ENCODE results near the gene ZNF662. TPM values are rescaled to one million over a fixed set of nuclear protein-coding genes. Genes with fewer than 3 reads are reported as not detected.

The ZNF662 gene
- total RNA-seq, 1 experiment from 2014 or later: 13.4 TPM

DNA sequence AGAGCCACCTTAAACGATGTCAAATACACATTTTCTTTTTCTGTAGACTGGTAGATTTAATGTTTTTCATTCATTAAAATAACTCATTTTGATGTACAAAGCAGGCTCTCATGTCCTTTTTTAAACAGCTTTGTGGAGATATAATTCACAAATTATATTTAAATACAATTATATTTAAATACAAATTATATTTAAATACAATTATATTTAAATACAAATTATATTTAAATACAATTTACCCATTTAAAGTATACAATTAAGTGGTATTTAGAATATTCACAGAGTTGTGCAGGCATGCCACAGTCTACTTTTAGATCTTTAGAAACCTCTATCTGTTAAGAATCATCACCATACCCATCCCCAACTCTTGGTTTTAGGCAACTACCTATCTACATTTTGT is 36.8 kb downstream of the ZNF662 start:
- Mint-ChIP-seq H3K4me1 (ENCODE audit: low read depth, unreplicated experiment) (no peaks in the 10 kb centered on the region), H3K36me3 (ENCODE audit: insufficient read depth, unreplicated experiment) (no peaks in the 10 kb centered on the region), H3K27ac (ENCODE audit: unreplicated experiment) (no peak overlapping the region), H3K9me3 (ENCODE audit: unreplicated experiment) (no peaks in the 10 kb centered on the region), H3K4me3 (ENCODE audit: unreplicated experiment) (no peak overlapping the region), H3K27me3 (ENCODE audit: insufficient read depth, unreplicated experiment) (peaks cover 15% of the 10 kb centered on the region)
- H3K4me3 ChIP-seq (ENCODE audit: low read depth, low read length): no peak overlapping the region
- DNase-seq: no peak
- no peaks in the 10 kb centered on the region for H3K36me3 ChIP-seq (ENCODE audit: control insufficient read depth, insufficient read depth, low read length)
- intact Hi-C loops (cut with micrococcal nuclease; ENCODE audit: unreplicated experiment): no loop called here
- no TSS peak for BruUV-seq (replicated peaks)
- TF ChIP-seq, protein P1, sequence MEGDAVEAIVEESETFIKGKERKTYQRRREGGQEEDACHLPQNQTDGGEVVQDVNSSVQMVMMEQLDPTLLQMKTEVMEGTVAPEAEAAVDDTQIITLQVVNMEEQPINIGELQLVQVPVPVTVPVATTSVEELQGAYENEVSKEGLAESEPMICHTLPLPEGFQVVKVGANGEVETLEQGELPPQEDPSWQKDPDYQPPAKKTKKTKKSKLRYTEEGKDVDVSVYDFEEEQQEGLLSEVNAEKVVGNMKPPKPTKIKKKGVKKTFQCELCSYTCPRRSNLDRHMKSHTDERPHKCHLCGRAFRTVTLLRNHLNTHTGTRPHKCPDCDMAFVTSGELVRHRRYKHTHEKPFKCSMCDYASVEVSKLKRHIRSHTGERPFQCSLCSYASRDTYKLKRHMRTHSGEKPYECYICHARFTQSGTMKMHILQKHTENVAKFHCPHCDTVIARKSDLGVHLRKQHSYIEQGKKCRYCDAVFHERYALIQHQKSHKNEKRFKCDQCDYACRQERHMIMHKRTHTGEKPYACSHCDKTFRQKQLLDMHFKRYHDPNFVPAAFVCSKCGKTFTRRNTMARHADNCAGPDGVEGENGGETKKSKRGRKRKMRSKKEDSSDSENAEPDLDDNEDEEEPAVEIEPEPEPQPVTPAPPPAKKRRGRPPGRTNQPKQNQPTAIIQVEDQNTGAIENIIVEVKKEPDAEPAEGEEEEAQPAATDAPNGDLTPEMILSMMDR (IDR thresholded peaks at IDR 0.05; ENCODE audit: insufficient read depth in 1 of 2, low read depth in 1 of 2, low read length in 1 of 2, severe bottlenecking in 1 of 2, unreplicated experiment in 1 of 2): no peak
- no peaks in the 10 kb centered on the region for H3K9me3 ChIP-seq
- no peaks in the 10 kb centered on the region for H3K4me1 ChIP-seq
- H3K27me3 ChIP-seq (replicated peaks; ENCODE audit: control insufficient read depth, insufficient read depth, low read length): no peaks in the 10 kb centered on the region
- POLR2A ChIA-PET: no interaction called here
- CTCF ChIA-PET: no interaction called here

DNA sequence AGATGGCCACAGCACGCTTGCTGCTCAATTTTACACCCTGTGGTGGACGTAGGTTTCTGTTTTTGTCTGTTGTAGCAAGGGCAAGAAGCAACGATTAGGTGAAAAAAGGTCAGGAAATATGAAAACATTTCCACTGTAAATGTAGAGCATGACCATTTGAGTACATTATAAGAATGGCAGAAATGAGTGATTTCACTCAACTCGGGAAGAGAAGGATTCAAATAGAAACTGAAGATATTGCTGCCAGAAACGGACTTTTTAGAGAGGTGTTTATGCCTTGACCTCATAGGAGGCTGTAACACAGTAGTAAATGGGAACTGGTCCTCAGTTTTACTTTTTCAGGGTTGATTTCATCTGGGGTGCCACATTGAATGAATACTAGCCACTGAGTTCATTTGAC is 40.1 kb downstream of the ZNF662 start:
- TF ChIP-seq, protein P1 (IDR thresholded peaks at IDR 0.05; ENCODE audit: insufficient read depth in 1 of 2, low read depth in 1 of 2, low read length in 1 of 2, severe bottlenecking in 1 of 2, unreplicated experiment in 1 of 2): no peak
- Mint-ChIP-seq H3K27me3 (ENCODE audit: insufficient read depth, unreplicated experiment) (peaks cover 23% of the 10 kb centered on the region), H3K4me3 (ENCODE audit: unreplicated experiment) (no peak overlapping the region), H3K36me3 (ENCODE audit: insufficient read depth, unreplicated experiment) (no peaks in the 10 kb centered on the region), H3K27ac (ENCODE audit: unreplicated experiment) (no peak overlapping the region), H3K4me1 (ENCODE audit: low read depth, unreplicated experiment) (no peaks in the 10 kb centered on the region), H3K9me3 (ENCODE audit: unreplicated experiment) (no peaks in the 10 kb centered on the region)
- intact Hi-C loops (cut with micrococcal nuclease; ENCODE audit: unreplicated experiment): no loop called here
- Histone ChIP-seq H3K4me1 (no peaks in the 10 kb centered on the region), H3K9me3 (no peaks in the 10 kb centered on the region), H3K36me3 (ENCODE audit: control insufficient read depth, insufficient read depth, low read length) (no peaks in the 10 kb centered on the region), H3K27me3 (replicated peaks; ENCODE audit: control insufficient read depth, insufficient read depth, low read length) (no peaks in the 10 kb centered on the region), H3K4me3 (ENCODE audit: low read depth, low read length) (no peak overlapping the region)
- DNase-seq: no peak
- ChIA-PET POLR2A (no interaction called here), CTCF (no interaction called here)
- no TSS peak for BruUV-seq (replicated peaks)

DNA sequence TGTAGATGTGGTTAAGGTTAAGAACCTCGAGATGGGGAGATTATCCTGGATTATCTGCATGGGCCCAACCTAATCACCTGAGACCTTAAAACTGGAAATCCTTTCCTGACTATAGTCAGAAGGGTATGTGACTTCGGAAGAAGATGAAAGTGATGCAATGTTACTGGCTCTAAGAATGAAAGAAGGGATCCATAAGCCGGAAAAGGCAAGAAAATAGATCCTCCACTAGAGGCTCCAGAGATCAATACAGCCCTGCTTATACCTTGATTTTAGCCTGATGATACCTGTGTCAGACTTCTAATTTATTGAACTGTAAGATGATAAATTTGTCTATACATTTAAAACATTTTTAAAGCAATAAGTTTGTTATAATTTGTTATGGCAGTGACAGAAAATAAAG is 51.6 kb downstream of the ZNF662 start:
- no peak overlapping the region for H3K4me3 ChIP-seq (ENCODE audit: low read depth, low read length)
- H3K4me3 Mint-ChIP-seq (ENCODE audit: unreplicated experiment): no peak overlapping the region
- no peak for DNase-seq
- H3K36me3 Mint-ChIP-seq (ENCODE audit: insufficient read depth, unreplicated experiment): no peaks in the 10 kb centered on the region
- POLR2A ChIA-PET: no interaction called here
- H3K27me3 ChIP-seq (replicated peaks; ENCODE audit: control insufficient read depth, insufficient read depth, low read length): no peaks in the 10 kb centered on the region
- intact Hi-C loops (cut with micrococcal nuclease; ENCODE audit: unreplicated experiment): no loop called here
- no TSS peak for BruUV-seq (replicated peaks)
- CTCF ChIA-PET: no interaction called here
- no peaks in the 10 kb centered on the region for H3K36me3 ChIP-seq (ENCODE audit: control insufficient read depth, insufficient read depth, low read length)
- H3K4me1 ChIP-seq: no peaks in the 10 kb centered on the region
- no peaks in the 10 kb centered on the region for H3K4me1 Mint-ChIP-seq (ENCODE audit: low read depth, unreplicated experiment)
- no peak overlapping the region for H3K27ac Mint-ChIP-seq (ENCODE audit: unreplicated experiment)
- peaks cover 7% of the 10 kb centered on the region for H3K27me3 Mint-ChIP-seq (ENCODE audit: insufficient read depth, unreplicated experiment)
- no peaks in the 10 kb centered on the region for H3K9me3 ChIP-seq
- TF ChIP-seq, protein P1 (IDR thresholded peaks at IDR 0.05; ENCODE audit: insufficient read depth in 1 of 2, low read depth in 1 of 2, low read length in 1 of 2, severe bottlenecking in 1 of 2, unreplicated experiment in 1 of 2): peak in 1 of 2 experiments; percentile 18
- H3K9me3 Mint-ChIP-seq (ENCODE audit: unreplicated experiment): no peaks in the 10 kb centered on the region
